Suprapubic skin (tissue), 4 donors: Measurements from ENCODE around the gene RPS2. TPM values are rescaled to one million over a fixed set of nuclear protein-coding genes. Genes with fewer than 3 reads are reported as not detected.
A peak's percentile ranks its signal among the peaks of the same experiment; 100 is the strongest.

Experiments used
- DNase-seq, 2 donors: peaks; one replicate each; pipeline ENCODE4 v3.0.0-alpha.2; 2019; ENCODE audit warnings: low spot score in 2 of 2
- H3K27ac ChIP-seq: fragments of 200-600 bp; sonication (generic); one replicate; pipeline ENCODE4 v1.5.1; 2019
- H3K27me3 ChIP-seq: fragments of 200-600 bp; sonication (generic); one replicate; pipeline ENCODE4 v1.5.1; 2019
- H3K36me3 ChIP-seq: fragments of 200-600 bp; sonication (generic); one replicate; pipeline ENCODE4 v1.5.1; 2019
- H3K4me1 ChIP-seq: fragments of 200-600 bp; sonication (generic); one replicate; pipeline ENCODE4 v1.5.1; 2019
- H3K4me3 ChIP-seq: fragments of 200-600 bp; sonication (generic); one replicate; pipeline ENCODE4 v1.5.1; 2019; ENCODE audit warnings: mild to moderate bottlenecking
- H3K9me3 ChIP-seq: fragments of 200-600 bp; sonication (generic); one replicate; pipeline ENCODE4 v1.5.1; 2019
- EP300 ChIP-seq: sonication (generic); formaldehyde crosslinking; IDR thresholded peaks from one replicate; pipeline ENCODE4 v1.6.1; 2017; ENCODE audit warnings: antibody characterized with exemption
- POLR2A ChIP-seq, 2 donors: fragments of 450-650 bp; IDR thresholded peaks; one replicate each; pipeline ENCODE4 v1.6.1; 2017; ENCODE audit warnings: antibody characterized with exemption in 2 of 2, mild to moderate bottlenecking in 2 of 2, moderate library complexity in 2 of 2
- POLR2AphosphoS5 ChIP-seq, 3 donors: sonication (generic); formaldehyde crosslinking; IDR thresholded peaks; one replicate each; pipeline ENCODE4 v1.6.1; 2017; ENCODE audit warnings: antibody characterized with exemption in 3 of 3
- WGBS: methylation state at CpG from one replicate; pipeline ENCODE4 v1.1.5; 2018; 5-methylcytosine and 5-hydroxymethylcytosine counted together
- total RNA-seq, 4 donors: library from RNA; depleted of rRNA; stranded (reverse); fragments of >200 nt; gene quantifications; one replicate each; pipeline ENCODE4 v1.1.0, GENCODE V29; 2016
- TF ChIP-seq, protein P1 (sequence below), 2 donors: fragments of 200-600 bp in 1 of 2; fragments of 450-650 bp in 1 of 2; sonication (generic) in 1 of 2; IDR thresholded peaks; one replicate each; pipeline ENCODE4 v1.5.1; 2016 to 2019; ENCODE audit warnings: antibody characterized with exemption in 2 of 2, mild to moderate bottlenecking in 1 of 2, moderate library complexity in 1 of 2

Gene RPS2
- total RNA-seq, 4 donors from 2014 or later = 3,268 to 4,213 (median 3,625) TPM

DNA sequence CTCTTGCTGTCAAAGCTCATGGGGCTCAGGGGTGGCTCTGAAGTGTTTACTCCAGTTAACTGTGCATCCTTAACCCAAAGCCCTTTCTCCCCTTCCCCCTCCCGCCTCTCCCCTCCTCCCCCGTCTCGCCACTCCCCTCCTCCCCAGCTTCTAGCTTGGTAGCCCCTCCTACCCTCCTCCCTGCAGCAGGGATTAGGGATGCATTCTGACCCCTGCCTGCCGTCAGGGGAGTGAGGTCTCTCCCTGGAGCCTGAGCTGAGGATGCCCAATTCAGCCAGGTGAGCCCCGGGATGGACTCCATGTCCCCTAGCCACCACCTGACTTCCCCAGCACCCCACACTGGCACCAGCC, 48.0 kb downstream of the RPS2 start:
- Histone ChIP-seq H3K27ac (peak overlapping the region; percentile 50), H3K4me3 (peak overlapping the region; percentile 46), H3K36me3 (no peaks in the 10 kb centered on the region), H3K9me3 (no peaks in the 10 kb centered on the region), H3K27me3 (peaks cover 76% of the 10 kb centered on the region), H3K4me1 (peaks cover 60% of the 10 kb centered on the region)
- 18% methylated on average over 5 of the region's 5 CpGs for WGBS
- TF ChIP-seq, protein P1, sequence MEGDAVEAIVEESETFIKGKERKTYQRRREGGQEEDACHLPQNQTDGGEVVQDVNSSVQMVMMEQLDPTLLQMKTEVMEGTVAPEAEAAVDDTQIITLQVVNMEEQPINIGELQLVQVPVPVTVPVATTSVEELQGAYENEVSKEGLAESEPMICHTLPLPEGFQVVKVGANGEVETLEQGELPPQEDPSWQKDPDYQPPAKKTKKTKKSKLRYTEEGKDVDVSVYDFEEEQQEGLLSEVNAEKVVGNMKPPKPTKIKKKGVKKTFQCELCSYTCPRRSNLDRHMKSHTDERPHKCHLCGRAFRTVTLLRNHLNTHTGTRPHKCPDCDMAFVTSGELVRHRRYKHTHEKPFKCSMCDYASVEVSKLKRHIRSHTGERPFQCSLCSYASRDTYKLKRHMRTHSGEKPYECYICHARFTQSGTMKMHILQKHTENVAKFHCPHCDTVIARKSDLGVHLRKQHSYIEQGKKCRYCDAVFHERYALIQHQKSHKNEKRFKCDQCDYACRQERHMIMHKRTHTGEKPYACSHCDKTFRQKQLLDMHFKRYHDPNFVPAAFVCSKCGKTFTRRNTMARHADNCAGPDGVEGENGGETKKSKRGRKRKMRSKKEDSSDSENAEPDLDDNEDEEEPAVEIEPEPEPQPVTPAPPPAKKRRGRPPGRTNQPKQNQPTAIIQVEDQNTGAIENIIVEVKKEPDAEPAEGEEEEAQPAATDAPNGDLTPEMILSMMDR (IDR thresholded peaks at IDR 0.05) = no peak
- TF ChIP-seq POLR2A (IDR thresholded peaks at IDR 0.05) = no peak
- no peak for TF ChIP-seq POLR2AphosphoS5 (IDR thresholded peaks at IDR 0.05)
- no peak for TF ChIP-seq EP300
- no peak for DNase-seq

DNA sequence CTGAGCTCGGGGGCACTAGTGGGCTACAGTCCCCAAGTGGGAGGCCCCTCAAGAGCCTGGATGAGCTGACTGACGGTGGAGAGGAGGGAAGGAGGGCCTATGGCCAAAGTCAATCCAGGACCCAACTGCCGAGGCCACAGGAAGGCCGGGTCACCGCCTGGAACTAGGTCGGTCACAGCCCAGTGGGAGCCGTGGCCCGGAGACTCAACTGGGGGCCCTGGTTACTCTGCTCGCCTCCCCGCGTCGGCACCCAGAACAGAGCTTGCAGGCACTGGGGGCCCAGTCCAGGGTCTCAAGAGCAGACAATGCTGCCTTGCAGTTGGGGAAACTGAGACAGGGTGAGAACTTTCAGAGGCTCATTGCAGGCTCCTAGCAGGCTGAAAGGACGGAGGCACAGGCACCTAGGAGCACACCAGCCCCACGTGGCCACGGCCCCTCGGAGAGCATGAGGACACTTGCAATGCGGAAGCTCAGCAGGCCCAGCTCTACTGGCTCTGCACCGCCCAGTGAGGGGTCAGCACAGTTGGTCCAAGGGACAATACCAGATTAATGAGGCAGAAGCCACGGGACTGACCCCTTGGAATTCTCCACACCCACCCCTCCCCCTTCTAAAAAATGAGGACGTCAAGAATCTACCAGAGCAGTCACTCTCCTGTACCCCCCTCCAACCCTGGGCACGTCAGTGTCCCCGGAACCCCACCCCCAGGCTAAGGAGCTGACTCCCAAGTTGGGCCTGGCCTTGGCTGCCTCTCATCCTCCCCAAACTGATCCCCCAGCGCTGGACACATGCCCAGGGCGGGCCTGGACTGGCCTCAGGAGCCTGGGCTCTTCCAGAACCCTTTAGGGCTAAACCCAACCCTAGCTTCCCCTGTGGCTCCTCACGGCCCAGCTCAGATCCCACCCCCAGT, 48.6 kb downstream of the RPS2 start:
- WGBS = 68% methylated on average over 14 of the region's 25 CpGs
- H3K4me1 ChIP-seq = peaks cover 63% of the 10 kb centered on the region
- peaks cover 72% of the 10 kb centered on the region for H3K27me3 ChIP-seq
- no peaks in the 10 kb centered on the region for H3K36me3 ChIP-seq
- TF ChIP-seq EP300 (no peak), POLR2AphosphoS5 (IDR thresholded peaks at IDR 0.05) (no peak), POLR2A (IDR thresholded peaks at IDR 0.05) (no peak)
- TF ChIP-seq, protein P1 (IDR thresholded peaks at IDR 0.05) = no peak
- DNase-seq = no peak
- peak overlapping the region; percentile 46 for H3K4me3 ChIP-seq
- H3K9me3 ChIP-seq = no peaks in the 10 kb centered on the region
- peak overlapping the region; percentile 81 for H3K27ac ChIP-seq

DNA sequence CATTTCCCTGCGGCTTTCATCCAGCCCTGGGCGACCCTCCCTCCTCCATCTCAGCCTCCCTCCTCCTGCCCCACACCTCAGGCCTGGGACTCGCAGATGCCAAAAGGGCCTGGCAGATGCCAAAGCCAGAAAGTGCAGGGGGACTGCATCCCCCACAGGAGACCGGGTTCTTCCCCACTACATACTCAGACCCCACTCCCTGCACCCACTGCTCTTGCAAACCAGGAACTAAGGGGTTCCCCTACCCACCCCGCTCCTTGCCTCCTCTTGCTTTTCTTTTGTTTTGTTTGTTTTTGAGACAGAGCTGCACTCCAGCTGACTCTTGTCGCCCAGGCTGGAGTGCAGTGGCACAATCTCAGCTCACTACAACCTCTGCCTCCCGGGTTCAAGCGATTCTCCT, 49.6 kb downstream of the RPS2 start:
- H3K4me1 ChIP-seq = peaks cover 65% of the 10 kb centered on the region
- no peaks in the 10 kb centered on the region for H3K36me3 ChIP-seq
- WGBS = 66% methylated on average over 7 of the region's 8 CpGs
- no peaks in the 10 kb centered on the region for H3K9me3 ChIP-seq
- H3K27me3 ChIP-seq = peaks cover 63% of the 10 kb centered on the region
- H3K27ac ChIP-seq = peak overlapping the region; percentile 81
- no peak for DNase-seq
- H3K4me3 ChIP-seq = no peak overlapping the region
- TF ChIP-seq POLR2AphosphoS5 (IDR thresholded peaks at IDR 0.05) (no peak), POLR2A (IDR thresholded peaks at IDR 0.05) (no peak), EP300 (no peak)
- TF ChIP-seq, protein P1 (IDR thresholded peaks at IDR 0.05) = no peak

DNA sequence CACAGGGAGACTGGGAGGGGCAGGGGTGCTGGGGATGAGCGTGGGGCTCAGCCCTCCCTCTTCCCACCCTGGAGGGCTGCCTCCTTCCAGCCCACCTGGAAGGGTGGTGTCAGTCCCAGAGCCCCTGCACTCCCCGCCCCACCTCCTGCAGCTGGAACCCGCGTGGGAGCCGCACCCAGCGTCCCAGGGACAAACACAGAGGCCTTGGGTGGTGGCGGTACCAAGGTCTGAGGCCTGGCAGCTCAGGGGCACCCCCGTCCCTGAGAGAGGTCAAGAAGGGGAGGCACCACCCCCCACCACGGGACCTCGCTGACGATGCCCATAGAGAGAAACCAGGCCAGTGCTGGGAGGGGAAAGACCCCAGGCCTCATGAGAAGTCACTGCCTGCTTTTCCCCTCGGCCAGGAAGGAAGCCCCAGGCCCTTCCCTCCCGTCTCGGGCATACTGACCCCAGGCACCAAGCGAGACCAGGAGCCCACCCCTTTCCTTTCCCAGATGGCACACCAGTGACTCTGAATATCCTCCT, 50.5 kb downstream of the RPS2 start:
- Histone ChIP-seq H3K9me3 (no peaks in the 10 kb centered on the region), H3K36me3 (no peaks in the 10 kb centered on the region), H3K27ac (peak overlapping the region; percentile 81), H3K4me3 (peak overlapping the region; percentile 10), H3K27me3 (peaks cover 59% of the 10 kb centered on the region), H3K4me1 (peaks cover 67% of the 10 kb centered on the region)
- 32% methylated on average over 3 of the region's 15 CpGs for WGBS
- TF ChIP-seq EP300 = no peak
- no peak for TF ChIP-seq POLR2AphosphoS5 (IDR thresholded peaks at IDR 0.05)
- TF ChIP-seq POLR2A (IDR thresholded peaks at IDR 0.05) = no peak
- TF ChIP-seq, protein P1 (IDR thresholded peaks at IDR 0.05) = no peak
- no peak for DNase-seq

DNA sequence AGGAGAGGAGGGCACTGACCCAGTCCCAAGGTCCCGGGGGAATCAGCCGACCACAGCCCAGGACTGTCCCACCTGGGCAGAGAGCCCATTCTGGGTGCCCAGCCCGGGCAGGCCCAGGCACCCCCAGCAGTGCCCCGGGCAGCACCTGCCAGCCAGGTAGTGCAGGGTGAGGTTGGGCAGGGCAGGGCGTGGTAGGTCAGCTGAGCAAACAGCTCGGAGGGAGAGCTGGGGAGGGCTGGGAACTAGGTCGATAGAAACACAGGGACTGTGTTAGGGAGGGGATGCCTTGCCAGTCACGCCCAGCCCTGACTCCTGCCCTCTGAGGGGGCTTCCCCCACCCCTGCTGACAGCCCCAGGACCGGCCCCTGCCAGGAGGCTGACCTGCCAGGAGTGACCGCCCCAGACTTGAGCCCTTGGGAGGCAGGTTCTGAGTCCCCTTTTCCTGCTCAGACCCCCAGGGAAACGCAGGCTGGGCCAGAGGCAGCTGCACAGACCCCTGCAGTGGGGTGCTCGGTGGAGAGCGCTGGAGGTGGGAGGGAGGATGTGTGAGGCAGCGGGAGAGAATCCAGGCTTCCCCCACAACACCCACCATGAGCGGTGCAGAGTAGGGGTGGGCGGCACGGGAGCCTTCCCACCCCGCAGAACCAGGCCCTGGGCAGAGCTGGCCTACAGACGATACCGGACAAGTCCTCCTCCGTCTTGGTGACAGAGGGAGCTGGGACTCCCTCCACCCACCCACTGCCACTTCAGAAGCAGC, 51.1 kb downstream of the RPS2 start:
- Histone ChIP-seq H3K27me3 (peaks cover 53% of the 10 kb centered on the region), H3K27ac (peak overlapping the region; percentile 81), H3K36me3 (no peaks in the 10 kb centered on the region), H3K9me3 (no peaks in the 10 kb centered on the region), H3K4me3 (peak overlapping the region; percentile 10), H3K4me1 (peaks cover 61% of the 10 kb centered on the region)
- 44% methylated on average over 6 of the region's 21 CpGs for WGBS
- TF ChIP-seq POLR2AphosphoS5 (IDR thresholded peaks at IDR 0.05) (peak in 1 of 3 donors; percentile 12), EP300 (no peak), POLR2A (IDR thresholded peaks at IDR 0.05) (no peak)
- TF ChIP-seq, protein P1 (IDR thresholded peaks at IDR 0.05) = no peak
- no peak for DNase-seq
